K562 (cell line): Measurements from ENCODE around the gene B4GALT4.

Experiments used
- ARNT ChIP-seq, 2 experiments: fragments of 450-650 bp; IDR thresholded peaks; 2 replicates each; pipeline ENCODE4 v1.6.1; 2016; ENCODE audit warnings: mild to moderate bottlenecking in 1 of 2
- CBX1 ChIP-seq: sonication (generic); IDR thresholded peaks from 2 replicates; pipeline ENCODE4 v1.6.1; 2016; ENCODE audit warnings: antibody characterized with exemption, low read depth, mild to moderate bottlenecking
- CEBPB ChIP-seq: fragments of 450-650 bp; IDR thresholded peaks from 2 replicates; pipeline ENCODE4 v1.6.1; 2016; ENCODE audit warnings: missing genetic modification characterization, missing compliant biosample characterization
- FOS ChIP-seq: IDR thresholded peaks from 3 replicates; pipeline ENCODE4 v1.6.1; 2011; ENCODE audit not compliant: insufficient read length; ENCODE audit errors: extremely low read depth
- GTF2E2 ChIP-seq: fragments of 200-800 bp; sonication (Bioruptor generic); IDR thresholded peaks from 2 replicates; pipeline ENCODE4 v1.6.1; 2016; ENCODE audit warnings: missing genetic modification characterization, missing compliant biosample characterization
- NFYB ChIP-seq: IDR thresholded peaks from 2 replicates; pipeline ENCODE4 v1.6.1; 2011; ENCODE audit warnings: mild to moderate bottlenecking, moderate library complexity; ENCODE audit not compliant: insufficient read length; ENCODE audit errors: extremely low read depth
- POLR2AphosphoS5 ChIP-seq: IDR thresholded peaks from 2 replicates; pipeline ENCODE4 v1.6.1; 2011; ENCODE audit warnings: mild to moderate bottlenecking, low read depth, low read length, moderate library complexity; ENCODE audit not compliant: control insufficient read depth, insufficient read depth
- SAFB ChIP-seq: fragments of 200-400 bp; formaldehyde crosslinking; IDR thresholded peaks from 2 replicates; pipeline ENCODE4 v1.6.1; 2017; ENCODE audit warnings: low read depth, low read length, borderline replicate concordance
- TCF7 ChIP-seq: sonication (generic); IDR thresholded peaks from 2 replicates; pipeline ENCODE4 v1.6.1; 2016; ENCODE audit warnings: antibody characterized with exemption, borderline replicate concordance
- ZNF3 ChIP-seq: fragments of 250-450 bp; sonication (Bioruptor Pico); IDR thresholded peaks from 2 replicates; pipeline ENCODE4 v1.5.0; 2021; ENCODE audit warnings: mild to moderate bottlenecking, moderate library complexity
- TF ChIP-seq, protein P1 (sequence below), 3 experiments: IDR thresholded peaks in 2 of 3; conservative IDR thresholded peaks in 1 of 3; 2 replicates each; pipeline ENCODE4 v1.5.1; 2011 to 2012; ENCODE audit warnings: low read length in 3 of 3, mild to moderate bottlenecking in 3 of 3, control low read depth in 2 of 3, improper control_type of control experiment in 1 of 3, inconsistent platforms in 1 of 3, low read depth in 1 of 3, mixed read lengths in 1 of 3, moderate library complexity in 1 of 3; ENCODE audit not compliant: insufficient read depth in 2 of 3
- TF ChIP-seq, protein P2 (sequence below): fragments of 450-650 bp; conservative IDR thresholded peaks from 2 replicates; pipeline ENCODE4 v1.6.1; 2016; ENCODE audit warnings: missing genetic modification characterization, low read depth, mild to moderate bottlenecking, control low read depth, missing compliant biosample characterization

DNA sequence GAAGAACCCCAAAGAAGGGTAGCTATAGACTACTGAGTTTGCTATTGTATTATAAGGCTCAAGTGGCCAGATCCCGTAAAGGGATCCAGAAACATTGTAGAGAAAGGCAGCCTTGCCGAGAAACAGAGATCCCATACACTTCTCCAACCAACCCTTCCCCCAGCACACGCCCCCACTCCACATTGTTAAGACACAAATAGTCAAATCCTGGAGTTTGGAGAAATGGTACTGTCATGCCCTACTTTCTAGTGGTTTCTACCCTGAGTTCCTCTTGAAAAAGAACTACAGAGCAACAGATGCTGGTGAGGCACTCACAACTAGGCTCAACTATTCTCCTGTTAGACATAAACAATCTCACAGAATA is 33.2 kb downstream of the B4GALT4 start:
- TF ChIP-seq FOS (no peak), TCF7 (no peak), POLR2AphosphoS5 (no peak), CEBPB (tag) (no peak), ZNF3 (CRISPR knock-in tag) (no peak), SAFB (no peak), NFYB (no peak), CBX1 (no peak), ARNT (IDR thresholded peaks at IDR 0.05) (no peak), GTF2E2 (tag) (no peak)
- TF ChIP-seq, protein P1, sequence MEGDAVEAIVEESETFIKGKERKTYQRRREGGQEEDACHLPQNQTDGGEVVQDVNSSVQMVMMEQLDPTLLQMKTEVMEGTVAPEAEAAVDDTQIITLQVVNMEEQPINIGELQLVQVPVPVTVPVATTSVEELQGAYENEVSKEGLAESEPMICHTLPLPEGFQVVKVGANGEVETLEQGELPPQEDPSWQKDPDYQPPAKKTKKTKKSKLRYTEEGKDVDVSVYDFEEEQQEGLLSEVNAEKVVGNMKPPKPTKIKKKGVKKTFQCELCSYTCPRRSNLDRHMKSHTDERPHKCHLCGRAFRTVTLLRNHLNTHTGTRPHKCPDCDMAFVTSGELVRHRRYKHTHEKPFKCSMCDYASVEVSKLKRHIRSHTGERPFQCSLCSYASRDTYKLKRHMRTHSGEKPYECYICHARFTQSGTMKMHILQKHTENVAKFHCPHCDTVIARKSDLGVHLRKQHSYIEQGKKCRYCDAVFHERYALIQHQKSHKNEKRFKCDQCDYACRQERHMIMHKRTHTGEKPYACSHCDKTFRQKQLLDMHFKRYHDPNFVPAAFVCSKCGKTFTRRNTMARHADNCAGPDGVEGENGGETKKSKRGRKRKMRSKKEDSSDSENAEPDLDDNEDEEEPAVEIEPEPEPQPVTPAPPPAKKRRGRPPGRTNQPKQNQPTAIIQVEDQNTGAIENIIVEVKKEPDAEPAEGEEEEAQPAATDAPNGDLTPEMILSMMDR (IDR thresholded peaks at IDR 0.05 in 2 of 3, conservative IDR thresholded peaks at IDR 0.05 in 1 of 3; ENCODE audit: insufficient read depth in 2 of 3, low read depth in 1 of 3, low read length in 3 of 3) = no peak
- TF ChIP-seq, protein P2, sequence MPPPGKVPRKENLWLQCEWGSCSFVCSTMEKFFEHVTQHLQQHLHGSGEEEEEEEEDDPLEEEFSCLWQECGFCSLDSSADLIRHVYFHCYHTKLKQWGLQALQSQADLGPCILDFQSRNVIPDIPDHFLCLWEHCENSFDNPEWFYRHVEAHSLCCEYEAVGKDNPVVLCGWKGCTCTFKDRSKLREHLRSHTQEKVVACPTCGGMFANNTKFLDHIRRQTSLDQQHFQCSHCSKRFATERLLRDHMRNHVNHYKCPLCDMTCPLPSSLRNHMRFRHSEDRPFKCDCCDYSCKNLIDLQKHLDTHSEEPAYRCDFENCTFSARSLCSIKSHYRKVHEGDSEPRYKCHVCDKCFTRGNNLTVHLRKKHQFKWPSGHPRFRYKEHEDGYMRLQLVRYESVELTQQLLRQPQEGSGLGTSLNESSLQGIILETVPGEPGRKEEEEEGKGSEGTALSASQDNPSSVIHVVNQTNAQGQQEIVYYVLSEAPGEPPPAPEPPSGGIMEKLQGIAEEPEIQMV (tag) = no peak
